IPS DF 19.7 (cell line): ENCODE measurements around the gene TNFRSF6B.
"Not testable (repeated sequence)": the region's sequence is repeated elsewhere in the genome, so short reads cannot be mapped to it uniquely, and the experiment has no call there.

Experiments
- DNase-seq: peaks from one replicate; pipeline ENCODE4 v3.0.0-alpha.2; 2013; ENCODE audit warnings: low read depth, low spot score

Gene TNFRSF6B, protein sequence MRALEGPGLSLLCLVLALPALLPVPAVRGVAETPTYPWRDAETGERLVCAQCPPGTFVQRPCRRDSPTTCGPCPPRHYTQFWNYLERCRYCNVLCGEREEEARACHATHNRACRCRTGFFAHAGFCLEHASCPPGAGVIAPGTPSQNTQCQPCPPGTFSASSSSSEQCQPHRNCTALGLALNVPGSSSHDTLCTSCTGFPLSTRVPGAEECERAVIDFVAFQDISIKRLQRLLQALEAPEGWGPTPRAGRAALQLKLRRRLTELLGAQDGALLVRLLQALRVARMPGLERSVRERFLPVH

DNA sequence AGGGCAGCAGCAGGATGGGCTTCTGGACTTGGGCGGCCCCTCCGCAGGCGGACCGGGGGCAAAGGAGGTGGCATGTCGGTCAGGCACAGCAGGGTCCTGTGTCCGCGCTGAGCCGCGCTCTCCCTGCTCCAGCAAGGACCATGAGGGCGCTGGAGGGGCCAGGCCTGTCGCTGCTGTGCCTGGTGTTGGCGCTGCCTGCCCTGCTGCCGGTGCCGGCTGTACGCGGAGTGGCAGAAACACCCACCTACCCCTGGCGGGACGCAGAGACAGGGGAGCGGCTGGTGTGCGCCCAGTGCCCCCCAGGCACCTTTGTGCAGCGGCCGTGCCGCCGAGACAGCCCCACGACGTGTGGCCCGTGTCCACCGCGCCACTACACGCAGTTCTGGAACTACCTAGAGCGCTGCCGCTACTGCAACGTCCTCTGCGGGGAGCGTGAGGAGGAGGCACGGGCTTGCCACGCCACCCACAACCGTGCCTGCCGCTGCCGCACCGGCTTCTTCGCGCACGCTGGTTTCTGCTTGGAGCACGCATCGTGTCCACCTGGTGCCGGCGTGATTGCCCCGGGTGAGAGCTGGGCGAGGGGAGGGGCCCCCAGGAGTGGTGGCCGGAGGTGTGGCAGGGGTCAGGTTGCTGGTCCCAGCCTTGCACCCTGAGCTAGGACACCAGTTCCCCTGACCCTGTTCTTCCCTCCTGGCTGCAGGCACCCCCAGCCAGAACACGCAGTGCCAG lies at the start of gene TNFRSF6B:
Gene TNFRSF6B (plus strand): TSS at position 25 of the 729 bp plus-strand sequence. CDS start 116 bp downstream, at position 141.
- no peak for DNase-seq

DNA sequence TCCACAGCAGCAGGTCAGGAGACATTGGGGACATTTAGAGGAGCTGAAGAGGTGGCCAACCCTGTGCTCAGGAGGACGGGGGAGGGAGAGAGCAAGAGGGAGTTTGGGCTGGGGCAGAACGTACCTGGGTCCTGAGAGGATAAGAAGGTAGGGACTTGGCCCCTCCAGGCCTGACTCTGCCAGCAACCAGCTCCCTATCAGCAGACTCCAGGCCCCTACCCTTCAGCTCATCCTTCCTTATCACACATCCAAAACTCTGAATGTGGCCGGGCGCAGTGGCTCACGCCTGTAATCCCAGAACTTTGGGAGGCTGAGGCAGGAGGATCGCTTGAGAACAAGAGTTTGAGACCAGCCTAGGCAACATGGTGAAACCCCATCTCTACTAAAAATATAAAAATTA lies 48.3 kb upstream of the TNFRSF6B start:
- DNase-seq: no peak

DNA sequence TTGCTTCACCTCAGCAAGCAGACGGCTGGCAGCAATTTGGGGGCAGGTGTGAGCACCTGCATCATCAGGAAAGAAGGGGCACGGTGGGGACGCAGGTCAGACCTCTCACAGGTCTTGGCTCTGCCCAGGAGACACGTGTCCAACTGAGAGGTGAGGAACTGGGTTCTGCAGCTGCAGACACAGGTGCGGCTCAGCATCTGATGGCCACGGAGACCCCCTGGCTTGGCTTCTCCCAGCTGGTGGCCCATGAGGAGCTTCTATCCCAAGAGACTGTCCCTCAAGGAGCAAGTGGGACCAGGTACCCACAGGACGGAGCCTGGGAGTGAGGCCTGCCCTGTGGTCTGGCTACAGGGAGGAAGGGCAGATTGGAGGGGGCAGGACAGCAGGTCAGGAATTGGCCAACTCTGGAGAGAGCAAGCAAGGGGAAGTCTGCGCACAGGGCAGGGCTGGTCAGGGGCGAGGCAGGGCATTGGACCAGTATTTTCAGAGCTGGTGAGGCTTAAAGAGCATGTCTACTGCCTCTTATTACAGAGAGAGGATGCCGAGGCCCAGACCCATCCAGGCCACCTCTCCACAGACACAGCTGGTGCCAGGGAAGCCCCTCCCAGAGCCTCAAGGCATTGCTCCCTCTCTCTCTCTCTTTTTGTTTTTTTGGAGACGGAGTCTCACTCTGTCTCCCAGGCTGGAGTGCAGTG lies 47.4 kb upstream of the TNFRSF6B start:
- no peak for DNase-seq

DNA sequence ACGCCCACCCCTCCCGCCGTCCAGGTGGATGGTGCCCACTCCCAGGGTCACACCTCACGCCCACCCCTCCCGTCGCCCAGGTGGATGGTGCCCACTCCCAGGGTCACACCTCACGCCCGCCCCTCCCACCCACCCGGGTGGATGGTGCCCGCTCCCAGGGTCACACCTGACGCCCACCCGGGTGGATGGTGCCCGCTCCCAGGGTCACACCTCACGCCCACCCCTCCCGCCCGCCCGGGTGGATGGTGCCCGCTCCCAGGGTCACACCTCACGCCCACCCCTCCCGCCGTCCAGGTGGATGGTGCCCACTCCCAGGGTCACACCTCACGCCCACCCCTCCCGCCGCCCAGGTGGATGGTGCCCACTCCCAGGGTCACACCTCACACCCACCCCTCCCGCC lies 46.0 kb upstream of the TNFRSF6B start:
- not testable (repeated sequence) for DNase-seq

DNA sequence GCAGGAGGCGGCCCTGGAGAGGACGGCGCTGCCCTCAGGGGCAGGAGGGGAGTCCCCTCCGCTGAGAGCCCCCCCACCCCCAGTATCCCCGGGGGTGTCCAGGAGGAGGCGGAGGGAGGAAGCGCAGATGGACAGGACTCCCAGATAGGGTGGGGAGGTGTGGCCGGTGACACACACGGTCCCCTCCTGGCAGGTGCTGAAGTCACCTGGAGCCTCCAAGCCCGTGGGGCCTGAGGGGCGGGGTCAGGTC lies 44.6 kb upstream of the TNFRSF6B start:
- DNase-seq: no peak

DNA sequence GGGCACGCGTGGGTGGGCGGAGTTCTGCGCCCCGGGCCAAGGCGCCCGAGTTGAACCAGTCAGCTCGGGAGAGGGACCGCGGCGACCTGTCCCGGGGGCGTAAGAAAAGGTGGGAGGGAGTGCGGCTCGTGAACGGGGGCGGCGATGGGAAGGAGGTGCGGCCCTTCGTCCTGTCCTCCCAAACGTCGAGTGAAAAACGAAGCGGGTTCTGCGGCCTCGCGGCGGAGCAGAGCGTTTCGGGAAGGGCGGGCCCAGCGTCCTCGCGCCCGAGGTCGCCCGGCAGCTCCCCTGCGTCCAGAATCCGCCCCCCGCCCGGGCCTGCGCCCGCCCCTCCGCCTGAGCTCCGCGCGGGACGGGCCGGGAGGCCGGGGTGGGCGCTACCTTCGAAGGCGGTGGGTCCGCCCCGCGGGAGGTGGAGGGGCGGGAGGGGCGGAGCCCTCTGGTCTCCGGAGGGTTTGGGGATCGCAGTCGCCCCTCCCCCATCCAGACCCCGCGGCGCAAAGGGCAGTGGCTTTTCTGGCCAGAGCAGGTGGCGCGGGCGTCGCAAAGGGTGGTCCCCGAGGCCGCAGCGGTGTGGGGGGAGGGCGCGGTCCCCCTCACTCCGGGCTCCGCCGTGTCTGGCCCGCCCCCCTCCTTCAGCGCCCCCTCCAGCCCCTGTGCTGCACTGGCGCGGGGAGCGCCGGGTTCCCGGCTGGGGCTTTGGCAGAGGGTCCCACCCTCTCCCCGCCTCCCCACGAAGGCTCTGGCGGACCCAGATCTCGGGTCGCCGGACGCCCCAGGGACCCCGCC lies 44.1 kb upstream of the TNFRSF6B start:
- no peak for DNase-seq

DNA sequence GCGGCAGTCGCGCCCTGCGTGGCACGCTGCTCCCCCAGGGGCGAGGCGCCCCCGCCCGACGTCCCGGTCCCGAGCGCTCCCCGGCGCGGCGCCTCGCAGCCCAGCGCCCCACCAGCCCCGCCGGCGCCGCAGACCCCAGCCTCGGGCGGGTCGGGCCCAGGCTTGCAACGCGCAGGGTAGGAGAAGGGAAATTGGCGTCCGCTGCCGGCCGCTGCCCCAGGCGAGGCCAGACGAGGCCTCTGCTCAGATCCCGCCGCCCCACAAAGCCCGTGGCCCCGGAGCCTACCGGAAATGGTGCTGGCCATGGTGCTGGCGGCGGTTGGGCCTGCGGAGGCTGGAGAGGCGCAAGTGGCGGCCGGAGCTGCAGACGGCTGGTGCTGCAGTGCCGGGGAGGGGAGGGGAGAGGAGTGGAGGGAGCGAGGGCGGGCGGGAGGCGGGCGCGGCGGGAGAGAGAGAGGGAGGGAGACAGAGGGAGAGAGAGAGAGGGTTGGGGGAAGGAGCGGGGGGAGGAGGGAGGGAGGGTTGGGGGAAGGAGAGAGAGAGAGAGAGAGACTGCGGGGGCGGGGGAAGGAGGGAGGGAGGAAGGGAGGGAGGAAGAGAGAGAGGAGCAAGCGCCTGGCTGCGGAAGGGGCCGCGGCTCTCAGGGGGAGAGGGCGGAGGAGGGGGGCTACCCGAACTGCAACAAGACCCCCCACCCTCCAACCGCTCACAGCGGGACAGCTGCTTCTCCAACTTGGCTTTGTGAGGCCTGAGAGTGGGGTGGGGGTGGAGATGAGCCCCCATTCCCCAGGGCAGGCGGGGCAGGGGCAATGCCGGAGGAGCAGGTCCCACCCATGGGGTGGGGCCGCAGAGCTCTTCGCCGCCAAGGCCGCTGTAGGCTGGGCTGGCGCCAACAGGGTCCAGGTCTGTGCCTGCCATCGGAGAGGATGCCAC lies 43.1 kb upstream of the TNFRSF6B start, which contains the start of gene STMN3:
Gene STMN3 (minus strand): TSS at position 384 of the 933 bp plus-strand sequence. CDS start 79 bp downstream, at position 305.
- peak; percentile 71 for DNase-seq

DNA sequence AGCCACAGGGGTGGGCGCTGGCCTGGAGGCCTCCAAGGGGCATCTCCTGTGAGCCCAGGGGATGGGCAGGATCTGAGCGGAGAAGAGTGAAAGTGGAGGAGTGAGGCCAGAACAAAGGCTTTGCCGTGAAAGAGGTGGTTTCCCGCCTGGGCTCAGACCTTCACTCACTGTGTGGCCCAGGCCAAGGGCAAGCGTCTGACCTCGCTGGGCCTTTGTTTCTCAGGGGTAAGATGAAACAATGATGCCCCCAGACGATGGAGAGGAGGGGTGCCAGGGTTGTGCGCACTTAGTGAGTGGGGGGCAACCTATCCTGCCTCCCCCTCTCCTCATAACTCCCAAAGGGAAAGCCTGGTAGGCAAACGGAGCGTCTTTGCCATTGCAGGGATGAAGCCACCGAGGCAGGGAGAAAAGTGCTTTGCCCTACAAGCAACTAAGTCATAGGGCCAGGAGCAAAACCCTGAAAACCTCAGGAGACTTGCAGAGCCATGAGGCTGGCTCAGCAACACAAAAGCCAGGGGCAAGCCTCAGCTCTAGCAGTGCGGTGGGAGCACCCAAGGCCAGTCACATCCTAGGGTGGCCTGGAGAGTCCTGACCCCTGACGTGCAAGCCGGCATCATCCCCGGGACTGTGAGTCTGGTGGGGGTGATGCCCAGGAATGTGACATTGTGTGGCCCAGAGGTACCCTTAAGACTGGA lies 42.3 kb upstream of the TNFRSF6B start:
- no peak for DNase-seq

DNA sequence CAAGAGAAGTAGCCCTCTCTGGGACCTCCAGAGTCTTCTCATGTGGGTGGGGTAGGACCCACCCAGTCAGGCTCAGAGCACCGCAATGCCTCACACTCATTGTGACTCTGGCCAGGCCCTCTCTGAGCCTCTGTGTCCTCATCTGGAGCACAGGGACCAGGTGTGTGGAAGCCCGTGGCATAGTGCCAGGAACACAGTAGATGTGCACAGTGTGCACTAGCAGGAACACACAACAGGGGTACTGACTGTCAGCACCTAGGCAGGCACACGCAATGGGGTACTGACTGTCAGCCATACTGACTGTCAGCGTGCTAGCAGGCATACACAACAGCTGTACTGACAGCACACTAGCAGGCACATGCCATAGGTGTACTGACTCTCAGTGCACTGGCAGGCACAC lies 41.2 kb upstream of the TNFRSF6B start:
- DNase-seq: no peak

DNA sequence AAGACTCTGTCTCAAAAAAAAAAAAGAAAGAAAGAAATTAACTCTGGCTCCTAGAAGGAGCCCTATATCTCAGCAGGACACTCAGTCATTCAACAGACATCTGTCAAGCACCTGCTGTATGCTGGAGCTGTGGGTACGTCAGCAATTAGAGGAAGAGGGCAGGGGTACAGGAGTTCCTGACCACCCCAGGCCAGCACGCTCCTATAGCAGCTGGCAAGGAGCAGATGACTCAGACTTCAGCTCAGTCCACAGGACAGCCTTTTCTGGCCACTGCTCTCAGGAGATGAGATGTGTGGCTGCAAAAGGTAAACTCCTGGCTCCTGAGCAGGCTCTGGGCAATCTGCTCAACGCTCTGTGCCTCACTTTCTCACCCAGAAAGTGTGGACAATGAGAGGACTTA lies 40.0 kb upstream of the TNFRSF6B start:
- no peak for DNase-seq

DNA sequence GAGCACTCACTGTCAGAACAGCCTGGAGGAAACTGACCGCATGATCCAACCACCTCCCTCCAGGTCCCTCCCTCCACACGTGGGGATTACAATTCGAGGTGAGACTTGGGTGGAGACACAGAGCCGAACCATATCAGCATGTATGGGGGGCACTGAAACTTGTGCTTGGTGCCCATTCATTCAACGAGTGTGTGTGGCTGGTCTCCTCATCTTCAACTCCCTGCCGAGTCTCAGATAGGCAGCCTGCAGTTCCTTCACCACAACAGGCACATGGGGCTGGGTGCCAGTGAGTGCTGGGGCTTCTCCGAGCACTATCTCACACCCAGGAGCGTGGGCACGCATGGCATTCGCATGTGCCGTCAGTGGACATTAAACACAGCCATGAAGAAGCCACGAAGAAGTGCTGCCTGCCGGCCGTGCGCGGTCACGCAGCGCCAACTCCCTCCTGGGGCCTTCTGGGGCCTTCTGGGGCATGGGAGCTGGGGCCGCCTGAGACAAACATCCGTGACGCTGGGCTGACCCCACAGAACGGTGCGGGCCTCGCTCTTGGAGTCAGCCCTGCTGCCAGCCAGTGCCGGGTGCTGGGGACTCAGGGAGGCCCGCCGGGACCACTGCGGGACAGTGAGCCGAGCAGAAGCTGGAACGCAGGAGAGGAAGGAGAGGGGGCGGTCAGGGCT lies 39.1 kb upstream of the TNFRSF6B start:
- DNase-seq: no peak

DNA sequence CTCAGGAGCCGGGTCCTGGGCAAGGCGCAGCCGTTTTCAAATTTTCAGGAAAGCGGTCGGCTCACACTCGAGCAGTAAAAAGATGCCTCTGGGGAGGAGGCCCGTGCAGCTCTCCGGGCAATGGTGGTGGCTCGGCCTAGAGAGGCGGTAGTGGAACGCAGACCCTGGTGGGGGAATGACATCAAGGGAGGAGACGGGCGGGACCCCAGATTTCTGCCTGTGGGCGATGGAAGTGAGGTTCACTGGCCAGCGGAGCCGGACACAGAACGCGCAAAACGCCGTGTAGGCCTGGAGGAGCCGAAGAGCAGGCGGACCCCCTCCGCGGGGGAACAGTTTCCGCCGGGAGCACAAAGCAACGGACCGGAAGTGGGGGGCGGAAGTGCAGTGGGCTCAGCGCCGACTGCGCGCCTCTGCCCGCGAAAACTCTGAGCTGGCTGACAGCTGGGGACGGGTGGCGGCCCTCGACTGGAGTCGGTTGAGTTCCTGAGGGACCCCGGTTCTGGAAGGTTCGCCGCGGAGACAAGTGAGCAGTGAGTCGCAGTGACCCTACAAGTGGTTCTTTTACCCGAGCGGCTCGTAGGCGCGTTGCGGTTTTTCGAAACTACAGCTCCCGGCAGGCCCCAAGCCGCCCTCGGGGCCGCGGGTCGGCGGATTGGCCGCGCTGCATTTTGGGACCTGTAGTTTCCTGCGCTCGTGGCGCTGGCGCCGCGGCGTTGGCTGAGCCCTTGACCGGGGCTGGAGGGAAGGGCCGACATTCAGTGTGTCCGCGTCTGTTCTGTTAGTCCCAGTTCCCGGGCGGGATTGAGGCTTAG lies 38.3 kb upstream of the TNFRSF6B start, which contains the start of gene RTEL1:
Gene RTEL1 (plus strand): TSS at position 376 of the 812 bp plus-strand sequence. CDS start 1,091 bp downstream, outside the sequence.
- peak; percentile 71 for DNase-seq

DNA sequence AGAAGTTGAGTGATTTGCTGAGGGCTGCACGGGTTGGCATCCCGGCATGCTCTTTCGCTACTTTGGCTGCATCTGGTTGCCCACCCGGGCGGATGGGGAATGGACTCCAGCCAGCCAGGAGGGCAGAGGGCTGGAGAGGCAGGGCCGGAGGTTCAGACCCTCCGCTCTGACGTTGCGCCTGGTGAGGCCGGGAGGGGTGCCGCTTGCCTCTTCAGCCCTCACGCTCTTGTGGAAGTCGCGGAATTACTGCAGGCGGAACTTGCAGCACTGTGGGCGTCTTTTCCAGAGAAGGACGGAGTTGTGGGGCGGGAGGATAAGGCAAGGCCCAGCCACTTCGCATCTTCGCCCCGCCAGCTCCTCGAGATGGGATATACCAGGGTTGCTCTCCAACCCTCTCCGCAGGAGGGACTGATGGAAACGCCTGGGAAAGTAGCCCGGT lies 37.7 kb upstream of the TNFRSF6B start:
- no peak for DNase-seq

DNA sequence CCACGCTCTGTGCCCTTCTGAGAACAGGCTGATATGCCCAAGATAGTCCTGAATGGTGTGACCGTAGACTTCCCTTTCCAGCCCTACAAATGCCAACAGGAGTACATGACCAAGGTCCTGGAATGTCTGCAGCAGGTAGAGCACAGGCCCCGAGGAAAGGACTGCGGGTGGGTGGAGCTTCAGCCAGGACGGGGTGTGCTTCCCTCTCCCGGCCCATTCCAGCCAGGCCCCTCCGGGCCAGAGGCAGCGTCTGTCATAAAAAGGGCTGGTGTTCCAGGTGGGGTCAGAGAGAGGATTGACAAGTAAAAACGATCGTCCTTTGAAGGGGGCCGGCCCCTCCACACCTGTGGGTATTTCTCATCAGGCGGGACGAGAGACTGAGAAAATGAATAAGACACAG lies 37.1 kb upstream of the TNFRSF6B start:
- DNase-seq: no peak

DNA sequence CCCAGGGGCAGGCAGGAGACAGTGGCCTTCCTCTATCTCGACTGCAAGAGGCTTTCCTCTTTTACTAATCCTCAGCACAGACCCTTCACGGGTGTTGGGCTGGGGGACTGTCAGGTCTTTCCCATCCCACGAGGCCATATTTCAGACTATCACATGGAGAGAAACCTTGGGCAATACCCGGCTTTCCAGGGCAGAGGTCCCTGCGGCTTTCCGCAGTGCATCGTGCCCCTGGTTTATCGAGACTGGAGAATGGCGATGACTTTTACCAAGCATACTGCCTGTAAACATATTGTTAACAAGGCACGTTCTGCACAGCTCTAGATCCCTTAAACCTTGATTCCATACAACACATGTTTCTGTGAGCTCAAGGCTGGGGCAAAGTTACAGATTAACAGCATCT lies 36.3 kb upstream of the TNFRSF6B start:
- not testable (repeated sequence) for DNase-seq

DNA sequence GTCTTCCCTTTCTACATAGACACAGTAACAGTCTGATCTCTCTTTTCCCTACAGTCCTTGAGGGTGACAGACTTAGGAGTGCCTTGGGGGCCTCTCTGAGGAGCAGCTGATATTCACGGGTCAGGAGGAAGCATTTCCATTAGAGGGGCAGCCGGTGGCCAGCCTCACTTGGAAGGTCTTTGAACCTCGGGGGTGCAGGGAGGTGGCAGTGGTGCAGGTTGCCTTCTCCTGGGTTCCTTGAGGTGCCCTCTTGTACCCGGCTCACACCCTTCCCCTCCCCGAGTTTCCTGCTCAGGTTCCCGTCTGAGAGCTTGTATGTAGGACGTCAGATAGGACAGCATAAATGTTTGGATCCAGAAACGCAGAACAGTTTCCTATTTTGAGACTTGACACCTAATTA lies 35.8 kb upstream of the TNFRSF6B start:
- no peak for DNase-seq

DNA sequence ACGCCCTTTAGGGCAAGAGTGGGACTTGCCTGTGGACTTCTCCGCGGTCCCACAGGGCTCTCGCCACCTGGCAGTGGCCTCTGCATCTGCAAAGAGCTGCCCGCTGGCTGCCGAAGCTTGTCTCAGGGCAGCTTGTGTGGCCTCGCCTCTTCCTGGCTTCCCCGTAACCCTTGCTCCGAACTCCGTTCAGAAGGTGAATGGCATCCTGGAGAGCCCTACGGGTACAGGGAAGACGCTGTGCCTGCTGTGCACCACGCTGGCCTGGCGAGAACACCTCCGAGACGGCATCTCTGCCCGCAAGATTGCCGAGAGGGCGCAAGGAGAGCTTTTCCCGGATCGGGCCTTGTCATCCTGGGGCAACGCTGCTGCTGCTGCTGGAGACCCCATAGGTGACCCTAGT lies 35.3 kb upstream of the TNFRSF6B start:
- DNase-seq: no peak

DNA sequence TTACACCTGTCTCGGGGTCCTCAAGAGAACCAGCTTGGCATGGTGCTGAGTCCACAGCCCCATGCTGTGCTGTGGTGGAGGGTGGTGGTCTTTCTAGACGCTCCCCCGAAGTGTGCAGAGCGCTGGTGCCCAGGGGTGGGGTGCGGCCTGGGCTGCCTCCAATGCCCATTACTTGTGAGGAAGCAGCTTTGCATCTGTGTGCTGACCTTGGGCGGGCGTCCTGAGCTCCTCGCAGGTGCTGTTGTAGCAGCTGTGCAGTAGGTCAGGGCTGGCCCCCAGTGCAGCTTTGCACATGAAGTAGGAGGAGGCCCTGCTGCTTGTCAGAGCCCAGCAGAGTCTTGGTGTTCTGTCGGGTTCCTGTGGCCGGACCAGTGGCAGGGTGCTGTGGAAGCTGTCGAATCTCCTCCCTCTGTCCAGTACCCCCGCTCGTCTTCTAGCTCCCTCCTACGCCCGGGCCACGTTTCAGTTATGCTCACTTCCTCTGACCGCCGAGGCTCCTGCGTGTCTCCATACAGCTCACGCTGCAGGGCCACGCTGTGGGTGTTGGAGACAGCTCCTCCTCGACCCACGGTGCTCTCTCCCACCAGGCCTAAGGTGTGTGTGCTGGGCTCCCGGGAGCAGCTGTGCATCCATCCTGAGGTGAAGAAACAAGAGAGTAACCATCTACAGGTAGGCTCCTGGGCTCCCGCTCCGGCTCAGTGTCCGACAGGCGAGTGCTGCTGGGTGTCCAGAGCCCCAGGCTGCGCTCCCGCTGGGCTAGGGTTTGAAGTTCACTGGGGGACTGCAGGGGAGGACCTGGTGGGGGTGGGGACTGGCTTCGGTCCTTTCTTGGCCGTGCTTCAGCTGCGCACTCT lies 34.3 kb upstream of the TNFRSF6B start:
- DNase-seq: no peak
